Esophagus muscularis mucosa (tissue), 4 donors: ENCODE measurements around the gene OR51S1. TPM values are rescaled to one million over a fixed set of nuclear protein-coding genes. Genes with fewer than 3 reads are reported as not detected.

ENCODE experiments used
- DNase-seq: peaks from one replicate; pipeline ENCODE4 v3.0.0-alpha.2; 2017; ENCODE audit errors: extremely low spot score
- H3K27ac ChIP-seq, 4 donors: fragments of 200-600 bp; sonication (generic); replicated peaks in 1 of 4; 1 replicate in 3 of 4; 2 replicates in 1 of 4; pipeline ENCODE4 v1.5.1; 2016 to 2019; ENCODE audit warnings: mild to moderate bottlenecking in 1 of 4
- H3K27me3 ChIP-seq, 4 donors: fragments of 200-600 bp; sonication (generic); one replicate each; pipeline versions ENCODE4 v1.5.1 to v1.6.0; 2016 to 2019
- H3K36me3 ChIP-seq, 4 donors: fragments of 200-600 bp; sonication (generic); one replicate each; pipeline ENCODE4 v1.5.1; 2016 to 2019
- H3K4me1 ChIP-seq, 4 donors: fragments of 200-600 bp; sonication (generic); one replicate each; pipeline ENCODE4 v1.5.1; 2016 to 2019
- H3K4me3 ChIP-seq, 4 donors: fragments of 200-600 bp; sonication (generic); 1 replicate in 2 of 4; 2 replicates in 2 of 4; pipeline ENCODE4 v1.5.1; 2016 to 2019; ENCODE audit warnings: mild to moderate bottlenecking in 4 of 4, moderate library complexity in 1 of 4
- H3K9me3 ChIP-seq, 4 donors: fragments of 200-600 bp; sonication (generic); 1 replicate in 3 of 4; 2 replicates in 1 of 4; pipeline ENCODE4 v1.5.1; 2016 to 2019
- CTCF ChIP-seq, 3 experiments: fragments of 200-600 bp in 2 of 3; fragments of 450-650 bp in 1 of 3; sonication (generic) in 2 of 3; IDR thresholded peaks; one replicate each; pipeline ENCODE4 v1.5.1; 2017 to 2019; ENCODE audit warnings: antibody characterized with exemption in 3 of 3, mild to moderate bottlenecking in 2 of 3, moderate library complexity in 1 of 3
- EP300 ChIP-seq: sonication (generic); formaldehyde crosslinking; IDR thresholded peaks from one replicate; pipeline ENCODE4 v1.6.1; 2017; ENCODE audit warnings: antibody characterized with exemption
- POLR2A ChIP-seq: fragments of 450-650 bp; IDR thresholded peaks from one replicate; pipeline ENCODE4 v1.6.1; 2017; ENCODE audit warnings: antibody characterized with exemption, moderate library complexity, mild to moderate bottlenecking, low read depth
- POLR2AphosphoS5 ChIP-seq, 2 donors: sonication (generic); formaldehyde crosslinking; IDR thresholded peaks; one replicate each; pipeline ENCODE4 v1.6.1; 2017; ENCODE audit warnings: antibody characterized with exemption in 2 of 2
- WGBS: methylation state at CpG from one replicate; pipeline ENCODE4 v1.1.5; 2018; 5-methylcytosine and 5-hydroxymethylcytosine counted together
- intact Hi-C: fragments of 100-400 bp; cut with DNase I; formaldehyde crosslinking; loops from one replicate; pipeline ENCODE4 v1.15.1; 2023
- total RNA-seq, 4 donors: library from RNA; depleted of rRNA; stranded (reverse); fragments of >200 nt; gene quantifications; one replicate each; pipeline versions ENCODE4 v1.1.0 to v1.2.1, GENCODE V29; 2016

OR51S1 gene
- total RNA-seq, 4 donors from 2014 or later = not detected

GRCh38 chr11:4798427-4799183 is 50.4 kb downstream of the OR51S1 start:
- intact Hi-C loops = no loop called here
- no peak for DNase-seq
- no peaks in the 10 kb centered on the region for H3K4me1 ChIP-seq
- TF ChIP-seq POLR2AphosphoS5 (IDR thresholded peaks at IDR 0.05) (no peak), EP300 (no peak), POLR2A (no peak), CTCF (IDR thresholded peaks at IDR 0.05) (no peak)
- no peak overlapping the region for H3K4me3 ChIP-seq
- 74% methylated on average over 6 of the region's 6 CpGs for whole genome bisulfite sequencing
- H3K36me3 ChIP-seq = no peaks in the 10 kb centered on the region
- no peak overlapping the region for H3K27ac ChIP-seq
- H3K9me3 ChIP-seq = no peaks in the 10 kb centered on the region
- no peaks in the 10 kb centered on the region for H3K27me3 ChIP-seq

Other genes starting within 250 kb of the OR51S1 start
- 10 to 100 TPM in 2 of 4 donors, 1 to 10 TPM in 2; 8.8 to 16.8 (median 11.2) TPM for gene TRIM68, start 241.0 kb downstream of the OR51S1 start, total RNA-seq
- gene OR51D1, start 211.7 kb downstream of the OR51S1 start, total RNA-seq = not detected
- gene OR51E1, start 205.2 kb downstream of the OR51S1 start, total RNA-seq = 1 to 10 TPM in 2 of 4 donors, under 1 TPM in 1, not detected in 1; 0.33 to 1.3 (median 1.2) TPM
- gene OR51E2, start 151.4 kb downstream of the OR51S1 start, total RNA-seq = 1 to 10 TPM in 2 of 4 donors, under 1 TPM in 2; under 0.01 to 1.8 (median 0.72) TPM
- not detected for gene MMP26, start 144.4 kb downstream of the OR51S1 start, total RNA-seq
- not detected for gene OR51F1, start 79.3 kb downstream of the OR51S1 start, total RNA-seq
- gene OR52R1, start 44.8 kb downstream of the OR51S1 start, total RNA-seq = not detected
- not detected for gene OR51F2, start 27.9 kb downstream of the OR51S1 start, total RNA-seq
- gene OR51T1, start 32.7 kb upstream of the OR51S1 start, total RNA-seq = not detected
- not detected for gene OR51A7, start 54.6 kb upstream of the OR51S1 start, total RNA-seq
- gene OR51G2, start 70.1 kb upstream of the OR51S1 start, total RNA-seq = not detected
- gene OR51G1, start 75.1 kb upstream of the OR51S1 start, total RNA-seq = not detected
- not detected for gene OR51A4, start 98.4 kb upstream of the OR51S1 start, total RNA-seq
- gene OR51A2, start 106.5 kb upstream of the OR51S1 start, total RNA-seq = not detected
- gene OR51L1, start 145.6 kb upstream of the OR51S1 start, total RNA-seq = not detected
- gene OR52J3, start 197.3 kb upstream of the OR51S1 start, total RNA-seq = not detected
- gene OR52E2, start 210.4 kb upstream of the OR51S1 start, total RNA-seq = not detected
- not detected for gene OR52E1, start 220.4 kb upstream of the OR51S1 start, total RNA-seq